DMS114 treated with DMSO at 0.1 percent for 48 hours (cell line): ENCODE results near the gene LCMT1.

ENCODE experiments used
- DNase-seq: peaks from one replicate; lab custom pipeline; 2025; ENCODE audit not compliant: unreplicated experiment; lab: John Stamatoyannopoulos, UW

The LCMT1 gene

GRCh38 chr16:25192096-25192495 is 80.6 kb downstream of the LCMT1 start:
- no peak for DNase-seq

- DNase-seq: no peak
Measured at GRCh38 chr16:25194273-25194878, 82.8 kb downstream of the LCMT1 start.

- DNase-seq: no peak
Measured at GRCh38 chr16:25198021-25198420, 86.5 kb downstream of the LCMT1 start.

GRCh38 chr16:25199457-25199856 is 87.9 kb downstream of the LCMT1 start:
- no peak for DNase-seq

GRCh38 chr16:25210758-25211157 is 99.2 kb downstream of the LCMT1 start:
- DNase-seq: no peak

GRCh38 chr16:25212636-25213035 is 101.1 kb downstream of the LCMT1 start:
- no peak for DNase-seq

- DNase-seq: no peak
Measured at GRCh38 chr16:25213709-25214397, 102.3 kb downstream of the LCMT1 start.

- DNase-seq: no peak
Measured at GRCh38 chr16:25217112-25217511, 105.6 kb downstream of the LCMT1 start.

GRCh38 chr16:25217921-25218320 is 106.4 kb downstream of the LCMT1 start:
- DNase-seq: no peak

- no peak for DNase-seq
Measured at GRCh38 chr16:25219070-25219737, 107.7 kb downstream of the LCMT1 start.

- DNase-seq: no peak
Measured at GRCh38 chr16:25222959-25223358, 111.4 kb downstream of the LCMT1 start.

GRCh38 chr16:25223964-25224363 is 112.4 kb downstream of the LCMT1 start:
- DNase-seq: no peak

GRCh38 chr16:25224731-25225319 is 113.3 kb downstream of the LCMT1 start:
- no peak for DNase-seq
